Nephron progenitor cell (in vitro differentiated cells): ENCODE results near the gene PARP1.
A peak's percentile ranks its signal among the peaks of the same experiment; 100 is the strongest.

Experiments
- DNase-seq: peaks from one replicate; pipeline ENCODE4 v3.0.0; 2021
- H3K27ac Mint-ChIP-seq: 2 replicates; pipeline ENCODE4 v1.8.0; 2021; ENCODE audit warnings: mild to moderate bottlenecking, moderate library complexity, mixed read lengths
- H3K27me3 Mint-ChIP-seq: 2 replicates; pipeline ENCODE4 v1.8.0; 2021; ENCODE audit warnings: mild to moderate bottlenecking, low read depth, mixed read lengths; ENCODE audit not compliant: poor library complexity
- H3K36me3 Mint-ChIP-seq: 2 replicates; pipeline ENCODE4 v1.8.0; 2021; ENCODE audit warnings: low read depth, mixed read lengths
- H3K4me1 Mint-ChIP-seq: 2 replicates; pipeline ENCODE4 v1.8.0; 2021; ENCODE audit warnings: mixed read lengths
- H3K4me3 Mint-ChIP-seq: 2 replicates; pipeline ENCODE4 v1.8.0; 2021; ENCODE audit warnings: mild to moderate bottlenecking, moderate library complexity, mixed read lengths
- H3K9me3 Mint-ChIP-seq: 2 replicates; pipeline ENCODE4 v1.8.0; 2021; ENCODE audit warnings: mild to moderate bottlenecking, moderate library complexity, mixed read lengths
- CTCF ChIP-seq: fragments of 200-600 bp; sonication (generic); IDR thresholded peaks from 2 replicates; pipeline ENCODE4 v1.5.0; 2021; ENCODE audit warnings: antibody characterized with exemption

PARP1 gene

GRCh38 chr1:226406401-226406881 is 1.5 kb downstream of the PARP1 start:
- peak overlapping the region; percentile 96 for H3K4me3 Mint-ChIP-seq
- H3K27ac Mint-ChIP-seq, result peak overlapping the region; percentile 53
- H3K4me1 Mint-ChIP-seq, result peaks cover 60% of the 10 kb centered on the region
- peaks cover 12% of the 10 kb centered on the region for H3K36me3 Mint-ChIP-seq
- peaks cover 8% of the 10 kb centered on the region for H3K27me3 Mint-ChIP-seq
- no peak for DNase-seq
- no peaks in the 10 kb centered on the region for H3K9me3 Mint-ChIP-seq
- TF ChIP-seq CTCF, result no peak

GRCh38 chr1:226405411-226405988 is 2.4 kb downstream of the PARP1 start:
- Mint-ChIP-seq H3K9me3 (no peaks in the 10 kb centered on the region), H3K4me3 (peak overlapping the region; percentile 96), H3K4me1 (peaks cover 69% of the 10 kb centered on the region), H3K27me3 (peaks cover 6% of the 10 kb centered on the region), H3K36me3 (peaks cover 22% of the 10 kb centered on the region), H3K27ac (peak overlapping the region; percentile 87)
- no peak for TF ChIP-seq CTCF
- no peak for DNase-seq

- TF ChIP-seq CTCF, result no peak
- no peaks in the 10 kb centered on the region for H3K9me3 Mint-ChIP-seq
- peak overlapping the region; percentile 96 for H3K4me3 Mint-ChIP-seq
- peak overlapping the region; percentile 87 for H3K27ac Mint-ChIP-seq
- peaks cover 6% of the 10 kb centered on the region for H3K27me3 Mint-ChIP-seq
- H3K36me3 Mint-ChIP-seq, result peaks cover 28% of the 10 kb centered on the region
- no peak for DNase-seq
- peaks cover 75% of the 10 kb centered on the region for H3K4me1 Mint-ChIP-seq
These were observed 3.0 kb downstream of the PARP1 start for GRCh38 chr1:226404904-226405222.

- no peak for DNase-seq
These were observed 3.6 kb downstream of the PARP1 start for GRCh38 chr1:226404063-226404903.

GRCh38 chr1:226403201-226404034 is 4.5 kb downstream of the PARP1 start:
- DNase-seq, result peak; percentile 17
- Mint-ChIP-seq H3K4me3 (peak overlapping the region; percentile 48), H3K9me3 (no peaks in the 10 kb centered on the region), H3K27ac (peak overlapping the region; percentile 47), H3K4me1 (peaks cover 80% of the 10 kb centered on the region), H3K36me3 (peaks cover 42% of the 10 kb centered on the region), H3K27me3 (no peaks in the 10 kb centered on the region)
- peak; percentile 39 for TF ChIP-seq CTCF

More at GRCh38 chr1:226404063-226404903, 3.6 kb downstream of the PARP1 start:
- TF ChIP-seq CTCF, result no peak
- Mint-ChIP-seq H3K36me3 (peaks cover 34% of the 10 kb centered on the region), H3K27ac (peak overlapping the region; percentile 47), H3K27me3 (peaks cover 6% of the 10 kb centered on the region), H3K4me1 (peaks cover 80% of the 10 kb centered on the region), H3K4me3 (peak overlapping the region; percentile 96), H3K9me3 (no peaks in the 10 kb centered on the region)
